IPS-15b (cell line): ENCODE data around the gene NPFF.
"Not testable (repeated sequence)": the region's sequence is repeated elsewhere in the genome, so short reads cannot be mapped to it uniquely, and the experiment has no call there.

ENCODE experiments used
- H3K27me3 ChIP-seq: one replicate; pipeline ENCODE4 v1.6.1; 2013; ENCODE audit warnings: low read length; ENCODE audit not compliant: control insufficient read depth, insufficient read depth
- H3K36me3 ChIP-seq: one replicate; pipeline ENCODE4 v1.6.1; 2013; ENCODE audit warnings: low read length; ENCODE audit not compliant: control insufficient read depth, insufficient read depth
- H3K4me1 ChIP-seq: one replicate; pipeline ENCODE4 v1.6.1; 2013; ENCODE audit warnings: mild to moderate bottlenecking, low read length; ENCODE audit not compliant: control insufficient read depth, insufficient read depth
- H3K4me3 ChIP-seq: one replicate; pipeline ENCODE4 v1.5.1; 2013; ENCODE audit warnings: low read depth, low read length
- H3K9ac ChIP-seq: one replicate; pipeline ENCODE4 v1.6.1; 2013; ENCODE audit warnings: low read depth, mild to moderate bottlenecking, low read length
- H3K9me3 ChIP-seq: one replicate; pipeline ENCODE4 v1.6.1; 2013; ENCODE audit warnings: mild to moderate bottlenecking, low read length; ENCODE audit not compliant: control insufficient read depth, insufficient read depth

NPFF gene

DNA sequence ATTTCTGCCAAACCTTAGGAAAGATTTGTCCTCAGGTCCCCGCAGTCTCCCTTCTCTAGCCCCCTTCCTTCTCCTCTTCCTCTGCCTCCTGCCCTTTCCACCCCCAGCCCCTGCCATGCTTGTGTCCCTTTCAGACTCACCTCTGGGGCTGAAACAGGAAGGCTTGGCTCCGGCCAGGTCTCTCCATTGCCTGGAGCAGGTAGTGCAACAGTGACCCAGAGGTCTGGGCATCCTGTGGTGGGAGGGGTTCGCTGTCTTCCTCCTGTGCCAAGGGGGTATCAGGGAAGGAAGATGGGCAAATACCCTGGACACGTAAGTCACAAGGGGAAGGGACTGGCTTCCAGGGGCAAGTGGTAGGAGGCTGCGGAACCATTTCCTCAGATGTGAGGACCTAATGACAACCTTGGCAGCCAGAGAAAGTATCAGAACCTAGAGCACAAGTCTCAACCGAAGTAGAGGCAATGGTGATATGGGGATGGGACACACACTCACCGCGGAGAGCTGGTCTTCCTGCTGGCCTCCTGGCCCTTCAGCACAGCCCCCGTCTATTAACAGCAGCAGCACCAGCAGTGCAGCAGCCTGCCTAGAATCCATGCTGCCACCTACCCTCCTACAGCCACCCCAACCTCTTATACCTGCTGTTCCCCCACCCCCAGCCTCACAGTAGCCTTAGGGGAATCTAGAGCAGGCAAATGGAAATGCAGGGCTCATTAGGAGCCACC is at the start of gene NPFF:
TSS of gene NPFF (minus strand) at position 604 of the 722 bp plus-strand sequence. CDS start at position 594, 10 bp downstream.
- Histone ChIP-seq H3K4me3 (no peak within 1 kb of the TSS), H3K4me1 (peaks cover 2% of the 10 kb centered on the region), H3K9me3 (no peaks in the 10 kb centered on the region), H3K36me3 (peaks cover 29% of the 10 kb centered on the region), H3K9ac (peak within 1 kb of the TSS; percentile 16), H3K27me3 (no peaks in the 10 kb centered on the region)

DNA sequence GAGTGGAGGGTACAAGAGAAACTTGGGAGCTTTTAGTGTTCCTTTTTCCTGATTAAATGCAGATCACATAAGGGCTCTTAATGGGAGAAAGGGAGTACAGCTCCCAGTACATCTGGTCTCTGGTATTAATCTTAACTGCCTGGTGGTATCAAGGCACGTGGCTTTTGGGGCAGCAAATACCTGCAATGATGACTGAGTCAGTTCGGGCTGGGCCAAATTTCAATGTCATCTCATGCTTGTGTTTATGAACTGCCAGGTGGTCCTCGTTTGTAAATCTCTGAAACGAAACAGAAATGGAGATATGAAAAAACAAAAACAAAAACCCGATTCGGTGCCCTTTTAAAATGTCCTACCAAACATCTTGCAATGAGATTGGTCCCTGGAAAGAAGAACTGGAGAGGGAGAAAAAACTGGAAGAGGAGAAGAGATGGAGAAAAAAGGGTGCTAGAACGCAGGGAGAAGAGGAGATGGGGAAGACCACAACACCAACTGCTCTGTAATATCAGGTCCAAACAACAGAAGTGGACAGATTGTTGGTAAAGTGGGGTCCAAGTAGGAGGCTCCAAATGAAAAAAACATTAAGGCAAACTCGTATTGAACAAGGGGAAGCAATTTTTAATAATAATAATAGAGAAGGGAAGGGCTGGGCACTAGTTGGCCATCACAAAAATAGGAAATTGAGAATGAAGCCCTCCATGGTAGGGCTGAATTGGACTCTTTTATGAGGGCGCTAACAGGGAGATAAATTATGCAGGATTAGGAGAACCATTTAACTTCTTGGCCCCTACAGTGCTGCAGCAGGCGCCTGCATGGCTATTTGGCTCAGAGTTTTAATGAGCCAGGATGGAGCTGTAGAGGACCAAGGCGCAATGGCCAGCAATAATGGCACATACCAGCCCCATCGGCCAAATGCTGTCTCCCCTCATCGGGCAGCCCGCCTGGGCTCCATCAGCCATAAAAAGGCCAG is 45.4 kb upstream of the NPFF start:
- Histone ChIP-seq H3K9ac (no peak overlapping the region), H3K27me3 (no peaks in the 10 kb centered on the region), H3K9me3 (no peaks in the 10 kb centered on the region)

GRCh38 chr12:53551889-53552291 is 44.6 kb upstream of the NPFF start:
- no peaks in the 10 kb centered on the region for H3K4me1 ChIP-seq
- no peak overlapping the region for H3K4me3 ChIP-seq
- H3K9ac ChIP-seq, result no peak overlapping the region
- no peaks in the 10 kb centered on the region for H3K27me3 ChIP-seq
- H3K9me3 ChIP-seq, result no peaks in the 10 kb centered on the region
- no peaks in the 10 kb centered on the region for H3K36me3 ChIP-seq

More for the DNA sequence above, 45.4 kb upstream of the NPFF start:
- no peaks in the 10 kb centered on the region for H3K36me3 ChIP-seq
- H3K4me3 ChIP-seq, result no peak overlapping the region
- no peaks in the 10 kb centered on the region for H3K4me1 ChIP-seq

GRCh38 chr12:53550595-53550994 is 43.3 kb upstream of the NPFF start:
- no peaks in the 10 kb centered on the region for H3K4me1 ChIP-seq
- H3K9me3 ChIP-seq, result no peaks in the 10 kb centered on the region
- no peaks in the 10 kb centered on the region for H3K36me3 ChIP-seq
- H3K27me3 ChIP-seq, result no peaks in the 10 kb centered on the region
- H3K9ac ChIP-seq, result no peak overlapping the region
- H3K4me3 ChIP-seq, result no peak overlapping the region

GRCh38 chr12:53550131-53550530 is 42.8 kb upstream of the NPFF start:
- not testable (repeated sequence) for H3K9me3 ChIP-seq, H3K27me3 ChIP-seq, H3K4me1 ChIP-seq, H3K4me3 ChIP-seq, H3K36me3 ChIP-seq, H3K9ac ChIP-seq

DNA sequence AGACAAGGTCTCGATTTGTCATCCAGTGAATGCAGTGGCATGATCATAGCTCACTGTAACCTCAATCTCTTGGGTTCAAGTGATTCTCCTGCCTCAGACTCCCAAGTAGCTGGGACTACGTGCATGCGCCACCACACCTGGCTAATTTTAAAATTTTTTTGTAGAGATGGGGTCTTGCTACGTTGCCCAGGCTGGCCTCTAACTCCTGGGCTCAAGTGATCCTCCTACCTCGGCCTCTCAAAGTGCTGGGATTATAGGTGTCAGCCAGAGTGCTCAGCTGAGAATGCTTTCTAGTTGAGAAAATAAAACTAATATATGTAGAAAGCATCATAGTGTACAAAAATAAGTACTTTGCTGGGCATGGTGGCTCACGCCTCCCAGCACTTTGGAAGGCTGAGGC is 41.1 kb upstream of the NPFF start:
- not testable (repeated sequence) for H3K4me1 ChIP-seq, H3K9me3 ChIP-seq, H3K4me3 ChIP-seq, H3K27me3 ChIP-seq, H3K9ac ChIP-seq, H3K36me3 ChIP-seq

- no peaks in the 10 kb centered on the region for H3K9me3 ChIP-seq
- H3K4me1 ChIP-seq, result peaks cover 4% of the 10 kb centered on the region
- H3K36me3 ChIP-seq, result no peaks in the 10 kb centered on the region
- H3K4me3 ChIP-seq, result no peak overlapping the region
- peak overlapping the region; percentile 56 for H3K9ac ChIP-seq
- no peaks in the 10 kb centered on the region for H3K27me3 ChIP-seq
Observed at GRCh38 chr12:53543539-53543938, 36.3 kb upstream of the NPFF start.

DNA sequence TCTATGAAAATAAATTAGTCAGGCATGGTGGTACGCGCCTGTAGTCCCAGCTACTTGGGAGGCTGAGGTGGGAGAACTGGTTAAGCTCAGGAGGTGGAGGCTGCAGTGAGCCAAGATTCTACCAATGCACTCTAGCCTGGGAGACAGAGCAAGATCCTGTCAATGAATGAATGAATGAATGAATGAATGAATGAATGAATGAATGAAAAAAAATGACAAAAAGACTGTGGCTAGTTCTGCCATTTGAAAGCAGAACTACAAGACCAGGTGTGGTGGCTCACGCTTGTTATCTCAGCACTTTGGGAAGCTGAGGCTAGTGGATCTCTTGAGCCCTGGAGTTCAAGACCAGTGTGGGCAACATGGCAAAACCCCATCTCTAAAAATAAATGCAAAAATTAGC is 32.2 kb upstream of the NPFF start:
- H3K36me3 ChIP-seq, result peaks cover 3% of the 10 kb centered on the region
- no peaks in the 10 kb centered on the region for H3K9me3 ChIP-seq
- peaks cover 4% of the 10 kb centered on the region for H3K4me1 ChIP-seq
- H3K4me3 ChIP-seq, result no peak overlapping the region
- H3K9ac ChIP-seq, result no peak overlapping the region
- H3K27me3 ChIP-seq, result no peaks in the 10 kb centered on the region

DNA sequence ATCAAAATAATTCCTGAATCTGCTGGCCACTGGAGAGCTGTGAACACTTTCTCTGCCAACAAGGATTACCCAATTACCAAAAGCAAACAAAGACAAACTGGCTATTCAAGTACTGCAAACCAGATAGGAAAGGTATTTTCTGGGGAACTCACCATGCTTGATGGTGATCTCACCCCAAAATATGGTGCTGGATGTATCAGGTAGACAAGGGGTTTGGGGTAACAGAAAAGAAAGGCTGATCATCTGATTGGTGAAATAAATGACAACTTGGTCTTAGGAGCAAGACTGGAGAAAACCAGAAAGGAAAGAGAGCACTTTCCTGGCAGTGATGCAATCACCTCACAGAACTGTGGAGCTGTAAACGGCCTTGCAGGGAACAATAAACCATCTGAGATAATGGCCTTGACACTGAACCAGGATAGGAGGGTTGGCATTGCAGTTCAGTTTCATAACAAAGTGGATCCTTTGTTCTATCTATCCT is 31.0 kb upstream of the NPFF start:
- Histone ChIP-seq H3K9ac (no peak overlapping the region), H3K36me3 (peaks cover 6% of the 10 kb centered on the region), H3K4me3 (no peak overlapping the region), H3K9me3 (no peaks in the 10 kb centered on the region), H3K4me1 (no peaks in the 10 kb centered on the region), H3K27me3 (no peaks in the 10 kb centered on the region)

DNA sequence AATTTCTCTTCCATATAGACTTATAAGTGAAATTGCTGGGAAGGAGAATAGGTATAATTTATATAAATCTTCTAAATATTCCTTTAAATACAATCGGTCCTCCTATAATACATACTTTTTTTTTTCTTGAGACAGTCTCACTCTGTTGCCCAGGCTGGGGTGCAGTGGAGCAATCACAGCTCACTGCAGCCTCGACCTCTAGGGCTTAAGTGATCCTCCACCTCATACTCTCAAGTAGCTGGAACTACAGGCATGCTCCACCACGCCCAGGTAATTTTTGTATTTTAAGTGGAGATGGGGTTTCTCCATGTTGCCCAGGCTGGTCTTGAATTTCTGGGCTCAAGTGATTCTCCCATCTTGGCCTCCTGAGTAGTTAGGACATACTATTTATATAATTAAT is 29.7 kb upstream of the NPFF start:
- no peaks in the 10 kb centered on the region for H3K9me3 ChIP-seq
- H3K4me3 ChIP-seq, result no peak overlapping the region
- peaks cover 10% of the 10 kb centered on the region for H3K36me3 ChIP-seq
- H3K4me1 ChIP-seq, result no peaks in the 10 kb centered on the region
- H3K9ac ChIP-seq, result no peak overlapping the region
- no peaks in the 10 kb centered on the region for H3K27me3 ChIP-seq

DNA sequence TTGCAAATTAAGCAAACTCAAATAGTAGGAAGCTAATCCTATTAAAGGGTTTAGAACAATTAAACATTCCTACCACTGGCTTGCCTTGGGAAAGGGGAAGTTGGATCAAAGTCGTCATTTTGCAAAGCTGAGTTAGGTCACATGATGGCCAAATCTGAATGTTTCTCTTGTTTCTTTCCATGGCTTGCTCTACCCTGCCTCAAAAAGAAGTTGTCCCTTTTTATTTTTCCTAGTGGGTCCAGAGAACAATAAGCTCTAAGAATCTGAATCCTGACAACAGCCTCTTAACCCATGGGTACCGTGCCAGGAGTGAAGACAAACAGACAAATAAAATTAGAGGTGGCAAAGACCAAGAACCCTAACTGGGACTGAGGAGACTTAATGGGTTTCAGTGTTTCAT is 26.2 kb upstream of the NPFF start:
- no peak overlapping the region for H3K9ac ChIP-seq
- H3K4me3 ChIP-seq, result no peak overlapping the region
- no peaks in the 10 kb centered on the region for H3K4me1 ChIP-seq
- H3K9me3 ChIP-seq, result no peaks in the 10 kb centered on the region
- no peaks in the 10 kb centered on the region for H3K27me3 ChIP-seq
- H3K36me3 ChIP-seq, result peaks cover 12% of the 10 kb centered on the region
